Transverse colon (tissue), 4 donors: ENCODE results near the gene HHIP.

Source experiments
- POLR2A ChIP-seq: fragments of 450-650 bp; IDR thresholded peaks from one replicate; pipeline ENCODE4 v1.6.1; 2016; ENCODE audit warnings: antibody characterized with exemption, mild to moderate bottlenecking, moderate library complexity
- POLR2AphosphoS5 ChIP-seq, 3 donors: sonication (generic); formaldehyde crosslinking; IDR thresholded peaks; one replicate each; pipeline ENCODE4 v1.6.1; 2016; ENCODE audit warnings: antibody characterized with exemption in 3 of 3
- TF ChIP-seq, protein P1 (sequence below), 5 experiments: fragments of 200-600 bp in 3 of 5; fragments of 450-650 bp in 2 of 5; sonication (generic) in 3 of 5; IDR thresholded peaks; 1 replicate in 2 of 5; 2 replicates in 3 of 5; pipeline ENCODE4 v1.5.1; 2016 to 2017; ENCODE audit warnings: antibody characterized with exemption in 5 of 5, inconsistent platforms in 3 of 5, mild to moderate bottlenecking in 2 of 5, moderate library complexity in 1 of 5

DNA sequence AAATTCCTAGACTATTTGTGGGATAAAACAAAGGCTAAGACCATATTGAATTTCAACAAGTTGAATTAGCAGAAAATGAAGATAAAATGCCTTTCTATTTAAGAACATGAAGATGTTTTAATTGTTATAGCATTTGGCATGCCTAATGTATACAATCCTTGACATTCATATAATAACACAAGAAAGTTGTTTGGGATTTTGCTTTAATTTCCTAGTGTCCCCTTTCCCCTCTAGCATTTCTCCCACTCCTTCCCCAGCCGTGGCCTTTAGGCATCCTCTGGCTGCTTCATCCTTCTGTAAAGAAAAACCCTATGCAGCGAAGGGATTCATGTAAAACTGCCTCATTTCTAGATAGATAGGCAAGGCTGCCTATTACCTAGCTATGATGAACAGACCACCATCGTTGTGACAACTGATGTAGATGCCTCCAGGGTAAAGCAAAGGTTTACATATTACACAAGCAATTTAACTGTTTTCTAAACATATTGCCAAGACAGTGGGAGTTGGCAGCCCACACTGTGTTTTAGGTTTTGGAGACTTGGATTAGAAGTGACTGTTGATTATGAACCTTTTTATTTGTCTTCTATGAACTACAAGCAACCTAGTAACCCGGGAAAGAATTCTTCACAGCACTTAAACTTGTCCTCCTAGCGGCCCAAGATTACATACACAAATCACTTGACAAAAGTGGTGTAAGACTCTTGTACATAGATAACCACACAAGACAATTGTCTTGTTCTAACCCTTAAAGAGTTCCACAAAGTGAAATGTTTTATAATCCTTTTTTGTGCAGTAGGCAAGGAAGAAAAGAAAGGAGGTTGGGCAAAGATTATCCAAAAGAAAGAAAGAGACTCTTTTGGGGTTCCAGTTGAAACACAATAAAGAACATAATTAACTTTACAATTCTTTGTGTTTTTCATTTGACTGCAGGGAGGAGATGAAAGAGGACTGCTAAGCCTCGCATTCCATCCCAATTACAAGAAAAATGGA, 59.9 kb downstream of the HHIP start:
- TF ChIP-seq, protein P1, sequence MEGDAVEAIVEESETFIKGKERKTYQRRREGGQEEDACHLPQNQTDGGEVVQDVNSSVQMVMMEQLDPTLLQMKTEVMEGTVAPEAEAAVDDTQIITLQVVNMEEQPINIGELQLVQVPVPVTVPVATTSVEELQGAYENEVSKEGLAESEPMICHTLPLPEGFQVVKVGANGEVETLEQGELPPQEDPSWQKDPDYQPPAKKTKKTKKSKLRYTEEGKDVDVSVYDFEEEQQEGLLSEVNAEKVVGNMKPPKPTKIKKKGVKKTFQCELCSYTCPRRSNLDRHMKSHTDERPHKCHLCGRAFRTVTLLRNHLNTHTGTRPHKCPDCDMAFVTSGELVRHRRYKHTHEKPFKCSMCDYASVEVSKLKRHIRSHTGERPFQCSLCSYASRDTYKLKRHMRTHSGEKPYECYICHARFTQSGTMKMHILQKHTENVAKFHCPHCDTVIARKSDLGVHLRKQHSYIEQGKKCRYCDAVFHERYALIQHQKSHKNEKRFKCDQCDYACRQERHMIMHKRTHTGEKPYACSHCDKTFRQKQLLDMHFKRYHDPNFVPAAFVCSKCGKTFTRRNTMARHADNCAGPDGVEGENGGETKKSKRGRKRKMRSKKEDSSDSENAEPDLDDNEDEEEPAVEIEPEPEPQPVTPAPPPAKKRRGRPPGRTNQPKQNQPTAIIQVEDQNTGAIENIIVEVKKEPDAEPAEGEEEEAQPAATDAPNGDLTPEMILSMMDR (IDR thresholded peaks at IDR 0.05): no peak
- TF ChIP-seq POLR2A (no peak), POLR2AphosphoS5 (IDR thresholded peaks at IDR 0.05) (no peak)
